ENCODE data around the gene DCAF11.
A peak's percentile ranks its signal among the peaks of the same experiment; 100 is the strongest.

Gene DCAF11

GRCh38 chr14:24087004-24087403, 27.6 kb upstream of the DCAF11 start:
- Mint-ChIP-seq H3K36me3 (no peaks in the 10 kb centered on the region), H3K27me3 (no peaks in the 10 kb centered on the region), H3K4me3 (no peak overlapping the region), H3K9me3 (no peaks in the 10 kb centered on the region), H3K4me1 (peaks cover 23% of the 10 kb centered on the region), H3K27ac (no peak overlapping the region)
- no peak for ATAC-seq

GRCh38 chr14:24088095-24088494, 26.5 kb upstream of the DCAF11 start:
- ATAC-seq: no peak
- no peak overlapping the region for H3K27ac Mint-ChIP-seq
- no peaks in the 10 kb centered on the region for H3K27me3 Mint-ChIP-seq
- H3K36me3 Mint-ChIP-seq: no peaks in the 10 kb centered on the region
- H3K4me1 Mint-ChIP-seq: peaks cover 18% of the 10 kb centered on the region
- no peaks in the 10 kb centered on the region for H3K9me3 Mint-ChIP-seq
- no peak overlapping the region for H3K4me3 Mint-ChIP-seq

- Mint-ChIP-seq H3K27me3 (no peaks in the 10 kb centered on the region), H3K4me3 (no peak overlapping the region), H3K9me3 (no peaks in the 10 kb centered on the region), H3K4me1 (peaks cover 26% of the 10 kb centered on the region), H3K36me3 (no peaks in the 10 kb centered on the region), H3K27ac (no peak overlapping the region)
- ATAC-seq: no peak
These were observed 24.7 kb upstream of the DCAF11 start for GRCh38 chr14:24089890-24090289.

GRCh38 chr14:24092110-24092504, 22.5 kb upstream of the DCAF11 start:
- Mint-ChIP-seq H3K4me1 (peaks cover 39% of the 10 kb centered on the region), H3K4me3 (no peak overlapping the region), H3K36me3 (peaks cover 4% of the 10 kb centered on the region), H3K27ac (peak overlapping the region; percentile 97), H3K9me3 (no peaks in the 10 kb centered on the region), H3K27me3 (no peaks in the 10 kb centered on the region)
- ATAC-seq: no peak

GRCh38 chr14:24092505-24093206, 21.9 kb upstream of the DCAF11 start:
- H3K27ac Mint-ChIP-seq: peak overlapping the region; percentile 97
- ATAC-seq: no peak

GRCh38 chr14:24093207-24093900, 21.2 kb upstream of the DCAF11 start:
- H3K27ac Mint-ChIP-seq: peak overlapping the region; percentile 97
- H3K9me3 Mint-ChIP-seq: no peaks in the 10 kb centered on the region
- H3K36me3 Mint-ChIP-seq: peaks cover 4% of the 10 kb centered on the region
- no peak for ATAC-seq
- peak overlapping the region; percentile 96 for H3K4me3 Mint-ChIP-seq
- H3K27me3 Mint-ChIP-seq: no peaks in the 10 kb centered on the region
- peaks cover 39% of the 10 kb centered on the region for H3K4me1 Mint-ChIP-seq

More at GRCh38 chr14:24092505-24093206, 21.9 kb upstream of the DCAF11 start:
- Mint-ChIP-seq H3K4me1 (peaks cover 39% of the 10 kb centered on the region), H3K4me3 (peak overlapping the region; percentile 96), H3K9me3 (no peaks in the 10 kb centered on the region), H3K27me3 (no peaks in the 10 kb centered on the region), H3K36me3 (peaks cover 4% of the 10 kb centered on the region)

- Mint-ChIP-seq H3K27ac (peak within 1 kb of the TSS; percentile 97), H3K4me1 (peaks cover 39% of the 10 kb centered on the region), H3K9me3 (no peaks in the 10 kb centered on the region), H3K36me3 (peaks cover 4% of the 10 kb centered on the region), H3K27me3 (no peaks in the 10 kb centered on the region), H3K4me3 (peak within 1 kb of the TSS; percentile 96)
- peak; percentile 81 for ATAC-seq
These were observed 20.4 kb upstream of the DCAF11 start, which contains the start of gene PCK2 for GRCh38 chr14:24093901-24094840. TSS of gene PCK2 (plus strand) at chr14:24094311. CDS start at chr14:24094406, 95 bp downstream.

GRCh38 chr14:24094841-24095270, 19.7 kb upstream of the DCAF11 start:
- Mint-ChIP-seq H3K9me3 (no peaks in the 10 kb centered on the region), H3K27me3 (no peaks in the 10 kb centered on the region), H3K27ac (peak overlapping the region; percentile 97), H3K4me1 (peaks cover 39% of the 10 kb centered on the region), H3K4me3 (peak overlapping the region; percentile 96), H3K36me3 (peaks cover 8% of the 10 kb centered on the region)
- peak; percentile 0 for ATAC-seq

GRCh38 chr14:24095271-24096068, 19.1 kb upstream of the DCAF11 start:
- Mint-ChIP-seq H3K9me3 (no peaks in the 10 kb centered on the region), H3K27me3 (no peaks in the 10 kb centered on the region), H3K4me1 (peaks cover 35% of the 10 kb centered on the region), H3K36me3 (peaks cover 13% of the 10 kb centered on the region), H3K27ac (peak overlapping the region; percentile 97), H3K4me3 (peak overlapping the region; percentile 96)
- peak; percentile 87 for ATAC-seq

GRCh38 chr14:24096545-24097181, 17.9 kb upstream of the DCAF11 start:
- Mint-ChIP-seq H3K27me3 (no peaks in the 10 kb centered on the region), H3K36me3 (peaks cover 13% of the 10 kb centered on the region), H3K27ac (peak overlapping the region; percentile 97), H3K4me3 (peak overlapping the region; percentile 27), H3K9me3 (no peaks in the 10 kb centered on the region), H3K4me1 (peaks cover 30% of the 10 kb centered on the region)
- no peak for ATAC-seq

- peaks cover 25% of the 10 kb centered on the region for H3K4me1 Mint-ChIP-seq
- H3K27me3 Mint-ChIP-seq: no peaks in the 10 kb centered on the region
- H3K4me3 Mint-ChIP-seq: no peak overlapping the region
- H3K27ac Mint-ChIP-seq: no peak overlapping the region
- no peak for ATAC-seq
- H3K36me3 Mint-ChIP-seq: peaks cover 22% of the 10 kb centered on the region
- no peaks in the 10 kb centered on the region for H3K9me3 Mint-ChIP-seq
These were observed 16.2 kb upstream of the DCAF11 start for GRCh38 chr14:24098229-24098926.

GRCh38 chr14:24098927-24099813, 15.4 kb upstream of the DCAF11 start:
- H3K36me3 Mint-ChIP-seq: peaks cover 30% of the 10 kb centered on the region

More at GRCh38 chr14:24098927-24099813, 15.4 kb upstream of the DCAF11 start:
- Mint-ChIP-seq H3K9me3 (no peaks in the 10 kb centered on the region), H3K4me1 (peaks cover 21% of the 10 kb centered on the region), H3K27ac (no peak overlapping the region), H3K27me3 (no peaks in the 10 kb centered on the region), H3K4me3 (no peak overlapping the region)
- no peak for ATAC-seq
